ENCODE data around the gene PRKCG. TPM values are rescaled to one million over a fixed set of nuclear protein-coding genes. Genes with fewer than 3 reads are reported as not detected.

Gene PRKCG
- total RNA-seq, 1 donor from 2014 or later: not detected

GRCh38 chr19:53880711-53881481 is 1.1 kb upstream of the PRKCG start:
- peaks cover 28% of the 10 kb centered on the region for H3K4me1 ChIP-seq
- peaks cover 60% of the 10 kb centered on the region for H3K27me3 ChIP-seq (ENCODE audit: low read depth)
- peaks cover 6% of the 10 kb centered on the region for H3K36me3 ChIP-seq
- TF ChIP-seq CTCF (IDR thresholded peaks at IDR 0.05; ENCODE audit: borderline replicate concordance): no peak
- intact Hi-C loops (cut with micrococcal nuclease): loop anchor here (5.0 kb wide), 1 partner anchor 39 kb away; no protein-coding TSS in a partner anchor
- no peak overlapping the region for H3K4me3 ChIP-seq
- DNase-seq: no peak
- no peak overlapping the region for H3K27ac ChIP-seq (replicated peaks)
- no peaks in the 10 kb centered on the region for H3K9me3 ChIP-seq (replicated peaks)

- peak overlapping the region; percentile 63 for H3K4me3 ChIP-seq
- no peak for TF ChIP-seq CTCF (IDR thresholded peaks at IDR 0.05; ENCODE audit: borderline replicate concordance)
- H3K27me3 ChIP-seq (ENCODE audit: low read depth): peaks cover 76% of the 10 kb centered on the region
- no peaks in the 10 kb centered on the region for H3K36me3 ChIP-seq
- peaks cover 28% of the 10 kb centered on the region for H3K4me1 ChIP-seq
- intact Hi-C loops (cut with micrococcal nuclease): loop anchor here (5.0 kb wide), 1 partner anchor 40 kb away; no protein-coding TSS in a partner anchor
- no peak overlapping the region for H3K27ac ChIP-seq (replicated peaks)
- DNase-seq: no peak
- H3K9me3 ChIP-seq (replicated peaks): no peaks in the 10 kb centered on the region
Observed at GRCh38 chr19:53882391-53883050, 524 bp downstream of the PRKCG start.

- intact Hi-C loops (cut with micrococcal nuclease): loop anchor here (5.0 kb wide), 1 partner anchor 41 kb away; no protein-coding TSS in a partner anchor
Observed at GRCh38 chr19:53883231-53883661, 1.2 kb downstream of the PRKCG start.

GRCh38 chr19:53883741-53884140 is 1.7 kb downstream of the PRKCG start:
- TF ChIP-seq CTCF (IDR thresholded peaks at IDR 0.05; ENCODE audit: borderline replicate concordance): no peak
- intact Hi-C loops (cut with micrococcal nuclease): loop anchor here (5.0 kb wide), 1 partner anchor 41 kb away; no protein-coding TSS in a partner anchor
- peaks cover 25% of the 10 kb centered on the region for H3K4me1 ChIP-seq
- DNase-seq: no peak
- peaks cover 78% of the 10 kb centered on the region for H3K27me3 ChIP-seq (ENCODE audit: low read depth)
- no peak overlapping the region for H3K27ac ChIP-seq (replicated peaks)
- no peak overlapping the region for H3K4me3 ChIP-seq
- no peaks in the 10 kb centered on the region for H3K36me3 ChIP-seq
- no peaks in the 10 kb centered on the region for H3K9me3 ChIP-seq (replicated peaks)

More at GRCh38 chr19:53883231-53883661, 1.2 kb downstream of the PRKCG start:
- TF ChIP-seq CTCF (IDR thresholded peaks at IDR 0.05; ENCODE audit: borderline replicate concordance): no peak
- Histone ChIP-seq H3K27me3 (ENCODE audit: low read depth) (peaks cover 78% of the 10 kb centered on the region), H3K4me1 (peaks cover 28% of the 10 kb centered on the region), H3K4me3 (no peak overlapping the region), H3K9me3 (replicated peaks) (no peaks in the 10 kb centered on the region), H3K36me3 (no peaks in the 10 kb centered on the region), H3K27ac (replicated peaks) (no peak overlapping the region)
- DNase-seq: no peak

GRCh38 chr19:53884256-53884655 is 2.3 kb downstream of the PRKCG start:
- peaks cover 20% of the 10 kb centered on the region for H3K4me1 ChIP-seq
- no peak for DNase-seq
- H3K27ac ChIP-seq (replicated peaks): no peak overlapping the region
- H3K9me3 ChIP-seq (replicated peaks): no peaks in the 10 kb centered on the region
- intact Hi-C loops (cut with micrococcal nuclease): loop anchor here (5.0 kb wide), 1 partner anchor 42 kb away; no protein-coding TSS in a partner anchor
- H3K36me3 ChIP-seq: no peaks in the 10 kb centered on the region
- H3K4me3 ChIP-seq: no peak overlapping the region
- H3K27me3 ChIP-seq (ENCODE audit: low read depth): peaks cover 82% of the 10 kb centered on the region
- no peak for TF ChIP-seq CTCF (IDR thresholded peaks at IDR 0.05; ENCODE audit: borderline replicate concordance)
